T-helper 2 cell (primary cell): Measurements from ENCODE around the gene CHAF1A.
A peak's percentile ranks its signal among the peaks of the same experiment; 100 is the strongest.

Experiments
- DNase-seq, 5 experiments: peaks; one replicate each; pipeline versions ENCODE4 v3.0.0 to v3.0.0-alpha.2; 2012 to 2022

Gene CHAF1A

GRCh38 chr19:4464815-4465581, 62.6 kb downstream of the CHAF1A start:
- DNase-seq, result no peak

GRCh38 chr19:4467835-4468234, 65.4 kb downstream of the CHAF1A start:
- no peak for DNase-seq

- peak; percentile 86 to 100 (median 97) for DNase-seq
Measured at GRCh38 chr19:4471403-4472173, 69.1 kb downstream of the CHAF1A start.

GRCh38 chr19:4472174-4472974, 69.9 kb downstream of the CHAF1A start, which contains the start of gene HDGFL2:
Gene HDGFL2 (plus strand): TSS chr19:4472297. CDS start chr19:4472351, 54 bp downstream.
- peak in 1 of 5 experiments; percentile 93 for DNase-seq

GRCh38 chr19:4473011-4473762, 70.7 kb downstream of the CHAF1A start:
- DNase-seq, result no peak

- no peak for DNase-seq
Measured at GRCh38 chr19:4473763-4474513, 71.5 kb downstream of the CHAF1A start.

GRCh38 chr19:4474514-4475022, 72.1 kb downstream of the CHAF1A start:
- peak in 1 of 5 experiments; percentile 40 for DNase-seq

GRCh38 chr19:4477034-4477801, 74.8 kb downstream of the CHAF1A start:
- no peak for DNase-seq

GRCh38 chr19:4482721-4483364, 80.4 kb downstream of the CHAF1A start:
- no peak for DNase-seq

GRCh38 chr19:4483385-4483784, 80.9 kb downstream of the CHAF1A start:
- no peak for DNase-seq

- DNase-seq, result no peak
Measured at GRCh38 chr19:4487572-4487971, 85.1 kb downstream of the CHAF1A start.

GRCh38 chr19:4488496-4488895, 86.1 kb downstream of the CHAF1A start:
- DNase-seq, result no peak

GRCh38 chr19:4491446-4491845, 89.0 kb downstream of the CHAF1A start:
- no peak for DNase-seq

GRCh38 chr19:4492337-4493103, 90.1 kb downstream of the CHAF1A start:
- peak in 1 of 5 experiments; percentile 23 for DNase-seq
